GM12878 (cell line): ENCODE results near the gene ANKRD6. TPM values are rescaled to one million over a fixed set of nuclear protein-coding genes. Genes with fewer than 3 reads are reported as not detected.

Experiments used
- BCLAF1 ChIP-seq: fragments of 450-650 bp; IDR thresholded peaks from 2 replicates; pipeline ENCODE4 v1.6.1; 2017; ENCODE audit warnings: antibody characterized with exemption, mild to moderate bottlenecking, moderate library complexity
- CBFB ChIP-seq: IDR thresholded peaks from 2 replicates; pipeline ENCODE4 v1.6.1; 2016; ENCODE audit warnings: antibody characterized with exemption, low read depth
- RAD51 ChIP-seq: fragments of 450-650 bp; IDR thresholded peaks from 2 replicates; pipeline ENCODE4 v1.6.1; 2016; ENCODE audit warnings: moderate library complexity, mild to moderate bottlenecking, inconsistent platforms
- SMAD1 ChIP-seq: fragments of 450-650 bp; IDR thresholded peaks from 2 replicates; pipeline ENCODE4 v1.6.1; 2018; ENCODE audit warnings: mild to moderate bottlenecking, low read depth; ENCODE audit not compliant: partially characterized antibody
- STAT3 ChIP-seq: IDR thresholded peaks from 2 replicates; pipeline ENCODE4 v1.6.1; 2011; ENCODE audit warnings: low read depth, low read length, improper control_type of control experiment
- WRNIP1 ChIP-seq: IDR thresholded peaks from 2 replicates; pipeline ENCODE4 v1.6.1; 2011; ENCODE audit warnings: low read depth, low read length, improper control_type of control experiment, borderline replicate concordance
- polyA plus RNA-seq, 11 experiments: library from polyadenylated mRNA; depleted of rRNA in 4 of 11; unstranded in 6 of 11; stranded (reverse) in 5 of 11; fragments of >200 nt; fragmentation: Nextera tagmentation in 4 of 11; fragmentation: Illumina TruSeq in 1 of 11; extraction: Ambion mirVana in 4 of 11; extraction: Trizol in 1 of 11; gene quantifications; 1 replicate in 1 of 11; 2 replicates in 10 of 11; pipeline versions ENCODE4 v1.2.1 to v1.2.3, GENCODE V29; 2011 to 2016; ENCODE audit warnings: inconsistent platforms in 2 of 11, missing spikeins in 2 of 11, low read depth in 1 of 11
- total RNA-seq, 4 experiments: library from RNA; depleted of rRNA in 3 of 4; stranded (reverse); fragments of >200 nt in 3 of 4; fragmentation: Illumina TruSeq in 1 of 4; extraction: Trizol in 1 of 4; gene quantifications; 2 replicates each; pipeline versions ENCODE4 v1.2.1 to v1.2.3, GENCODE V29; 2013 to 2021
- TF ChIP-seq, protein P1 (sequence below): fragments of 450-650 bp; formaldehyde crosslinking; IDR thresholded peaks from 2 replicates; pipeline ENCODE4 v1.5.0; 2022; ENCODE audit warnings: mild to moderate bottlenecking, missing genetic modification characterization

The ANKRD6 gene
- total and polyA plus RNA-seq, 10 of the 15 experiments (the other 5 are each of a cell fraction or from before 2014, with no cell fraction given) = 0.03 to 0.90 (median 0.38) TPM

DNA sequence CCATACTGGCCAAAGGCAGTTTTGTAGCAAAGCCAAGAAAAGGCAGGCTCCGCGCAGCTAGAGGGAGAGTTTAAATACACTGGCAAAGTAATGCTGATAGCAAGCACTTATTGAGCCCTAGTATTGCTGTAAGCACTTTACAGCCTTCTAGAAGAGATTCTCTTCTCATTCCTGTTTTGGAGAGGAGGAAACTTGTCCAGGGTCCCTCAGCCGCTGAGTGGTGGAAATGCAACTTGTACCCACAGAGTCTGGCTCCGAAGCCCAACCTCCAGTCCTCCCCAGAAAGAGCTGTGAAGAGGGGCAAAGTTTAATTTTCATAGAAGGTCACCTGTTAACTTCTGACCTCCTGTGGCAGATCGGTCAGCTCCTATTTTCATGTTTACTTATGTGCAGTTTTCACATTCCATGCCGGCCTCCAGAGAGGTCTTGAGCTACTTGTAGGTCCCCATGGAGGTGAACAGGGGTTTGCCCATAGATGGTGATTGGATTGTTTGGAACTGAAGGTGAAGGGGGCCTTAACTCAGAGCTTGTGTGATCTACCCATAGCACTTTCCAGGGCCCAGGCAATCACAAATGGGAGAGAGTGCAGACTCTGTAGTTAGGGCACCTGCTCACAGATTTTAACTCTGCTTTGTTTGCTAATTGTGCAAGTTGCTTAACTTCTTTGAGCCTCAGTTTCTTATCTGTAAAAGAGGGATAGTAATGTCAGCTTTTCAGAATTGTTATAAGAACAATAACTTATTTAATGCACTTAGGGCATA is 134.9 kb downstream of the ANKRD6 start (continued):
- TF ChIP-seq WRNIP1 = no peak
- no peak for TF ChIP-seq BCLAF1
- no peak for TF ChIP-seq CBFB
- TF ChIP-seq, protein P1, sequence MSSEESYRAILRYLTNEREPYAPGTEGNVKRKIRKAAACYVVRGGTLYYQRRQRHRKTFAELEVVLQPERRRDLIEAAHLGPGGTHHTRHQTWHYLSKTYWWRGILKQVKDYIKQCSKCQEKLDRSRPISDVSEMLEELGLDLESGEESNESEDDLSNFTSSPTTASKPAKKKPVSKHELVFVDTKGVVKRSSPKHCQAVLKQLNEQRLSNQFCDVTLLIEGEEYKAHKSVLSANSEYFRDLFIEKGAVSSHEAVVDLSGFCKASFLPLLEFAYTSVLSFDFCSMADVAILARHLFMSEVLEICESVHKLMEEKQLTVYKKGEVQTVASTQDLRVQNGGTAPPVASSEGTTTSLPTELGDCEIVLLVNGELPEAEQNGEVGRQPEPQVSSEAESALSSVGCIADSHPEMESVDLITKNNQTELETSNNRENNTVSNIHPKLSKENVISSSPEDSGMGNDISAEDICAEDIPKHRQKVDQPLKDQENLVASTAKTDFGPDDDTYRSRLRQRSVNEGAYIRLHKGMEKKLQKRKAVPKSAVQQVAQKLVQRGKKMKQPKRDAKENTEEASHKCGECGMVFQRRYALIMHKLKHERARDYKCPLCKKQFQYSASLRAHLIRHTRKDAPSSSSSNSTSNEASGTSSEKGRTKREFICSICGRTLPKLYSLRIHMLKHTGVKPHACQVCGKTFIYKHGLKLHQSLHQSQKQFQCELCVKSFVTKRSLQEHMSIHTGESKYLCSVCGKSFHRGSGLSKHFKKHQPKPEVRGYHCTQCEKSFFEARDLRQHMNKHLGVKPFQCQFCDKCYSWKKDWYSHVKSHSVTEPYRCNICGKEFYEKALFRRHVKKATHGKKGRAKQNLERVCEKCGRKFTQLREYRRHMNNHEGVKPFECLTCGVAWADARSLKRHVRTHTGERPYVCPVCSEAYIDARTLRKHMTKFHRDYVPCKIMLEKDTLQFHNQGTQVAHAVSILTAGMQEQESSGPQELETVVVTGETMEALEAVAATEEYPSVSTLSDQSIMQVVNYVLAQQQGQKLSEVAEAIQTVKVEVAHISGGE (CRISPR knock-in tag) = no peak
- no peak for TF ChIP-seq SMAD1
- no peak for TF ChIP-seq RAD51
- no peak for TF ChIP-seq STAT3
- TF ChIP-seq, all 136 proteins: peak for 0
